Testis (tissue), 2 donors: ENCODE data around the gene ATP2A1.

ENCODE experiments used
- CTCF ChIP-seq, 3 experiments: fragments of 450-650 bp in 2 of 3; fragments of 200-600 bp in 1 of 3; sonication (generic) in 1 of 3; IDR thresholded peaks; one replicate each; pipeline ENCODE4 v1.5.1; 2016 to 2019; ENCODE audit warnings: antibody characterized with exemption in 3 of 3, mild to moderate bottlenecking in 2 of 3, moderate library complexity in 1 of 3
- POLR2A ChIP-seq: fragments of 450-650 bp; IDR thresholded peaks from one replicate; pipeline ENCODE4 v1.6.1; 2017; ENCODE audit warnings: antibody characterized with exemption, mild to moderate bottlenecking, moderate library complexity

GRCh38 chr16:28866454-28866804 lies 11.9 kb upstream of the ATP2A1 start:
- no peak for TF ChIP-seq CTCF (IDR thresholded peaks at IDR 0.05)
- TF ChIP-seq POLR2A, result no peak
